H9 (cell line): Measurements from ENCODE around the gene CDH23. TPM values are rescaled to one million over a fixed set of nuclear protein-coding genes. Genes with fewer than 3 reads are reported as not detected.

Source experiments
- DNase-seq: peaks from one replicate; pipeline ENCODE4 v3.0.0-alpha.2; 2017
- H2AFZ ChIP-seq: one replicate; pipeline ENCODE4 v1.6.1; 2013; ENCODE audit warnings: mild to moderate bottlenecking, low read length, control low read depth, moderate library complexity
- H2AK5ac ChIP-seq: 2 replicates; pipeline ENCODE4 v1.6.1; 2013; ENCODE audit warnings: low read length, control low read depth, mixed read lengths; ENCODE audit not compliant: insufficient read length
- H2BK120ac ChIP-seq: one replicate; pipeline ENCODE4 v1.6.1; 2013; ENCODE audit warnings: low read depth, mild to moderate bottlenecking, low read length, control low read depth, inconsistent platforms; ENCODE audit not compliant: poor library complexity, severe bottlenecking
- H2BK12ac ChIP-seq: 2 replicates; pipeline ENCODE4 v1.6.1; 2013; ENCODE audit warnings: low read length, control low read depth, mixed read lengths, low read depth; ENCODE audit not compliant: insufficient read length
- H2BK15ac ChIP-seq: 2 replicates; pipeline ENCODE4 v1.6.1; 2013; ENCODE audit warnings: low read depth, low read length, control low read depth
- H2BK20ac ChIP-seq: one replicate; pipeline ENCODE4 v1.6.1; 2013; ENCODE audit warnings: low read depth, mild to moderate bottlenecking, low read length, control low read depth, inconsistent platforms; ENCODE audit not compliant: poor library complexity, severe bottlenecking
- H2BK5ac ChIP-seq: 2 replicates; pipeline ENCODE4 v1.6.1; 2013; ENCODE audit warnings: low read length, control low read depth, mixed read lengths; ENCODE audit not compliant: insufficient read length
- H3K14ac ChIP-seq: 2 replicates; pipeline ENCODE4 v1.6.1; 2013; ENCODE audit warnings: low read length, control low read depth; ENCODE audit not compliant: insufficient read depth
- H3K18ac ChIP-seq: 2 replicates; pipeline ENCODE4 v1.6.1; 2013; ENCODE audit warnings: low read depth, mild to moderate bottlenecking, mixed read lengths, low read length, control low read depth; ENCODE audit not compliant: insufficient read length
- H3K23ac ChIP-seq: 2 replicates; pipeline ENCODE4 v1.6.1; 2013; ENCODE audit warnings: low read length, control low read depth, mixed read lengths, low read depth; ENCODE audit not compliant: insufficient read length
- H3K23me2 ChIP-seq: 2 replicates; pipeline ENCODE4 v1.6.1; 2013; ENCODE audit warnings: low read depth, mild to moderate bottlenecking, mixed read lengths, low read length, control low read depth; ENCODE audit not compliant: insufficient read length, poor library complexity, severe bottlenecking
- H3K27ac ChIP-seq: 2 replicates; pipeline ENCODE4 v1.5.1; 2013; ENCODE audit warnings: low read length, control low read depth, mixed read lengths, low read depth; ENCODE audit not compliant: insufficient read length
- H3K27me3 ChIP-seq: 2 replicates; pipeline ENCODE4 v1.6.1; 2013; ENCODE audit warnings: low read length, control low read depth, inconsistent platforms; ENCODE audit not compliant: insufficient read depth
- H3K4ac ChIP-seq: 2 replicates; pipeline ENCODE4 v1.6.1; 2013; ENCODE audit warnings: low read depth, mild to moderate bottlenecking, control low read depth, inconsistent platforms, low read length, moderate library complexity
- H3K4me1 ChIP-seq: 2 replicates; pipeline ENCODE4 v1.6.1; 2013; ENCODE audit warnings: low read length, control low read depth, inconsistent platforms; ENCODE audit not compliant: insufficient read depth
- H3K4me2 ChIP-seq: 2 replicates; pipeline ENCODE4 v1.6.1; 2013; ENCODE audit warnings: low read length, control low read depth, mixed read lengths; ENCODE audit not compliant: insufficient read length, insufficient read depth
- H3K56ac ChIP-seq: 2 replicates; pipeline ENCODE4 v1.6.1; 2013; ENCODE audit warnings: low read depth, mild to moderate bottlenecking, mixed read lengths, low read length, control low read depth; ENCODE audit not compliant: insufficient read length
- H3K79me1 ChIP-seq: 2 replicates; pipeline ENCODE4 v1.6.1; 2013; ENCODE audit warnings: low read depth, mild to moderate bottlenecking, moderate library complexity, low read length, control low read depth, inconsistent platforms; ENCODE audit not compliant: insufficient read depth, poor library complexity, severe bottlenecking
- H3K79me2 ChIP-seq: 2 replicates; pipeline ENCODE4 v1.6.1; 2013; ENCODE audit warnings: low read length, control low read depth, inconsistent platforms; ENCODE audit not compliant: insufficient read depth
- H3K9ac ChIP-seq: 2 replicates; pipeline ENCODE4 v1.6.1; 2013; ENCODE audit warnings: low read length, control low read depth, mixed read lengths; ENCODE audit not compliant: insufficient read length; ENCODE audit errors: extremely low read depth
- H3K9me3 ChIP-seq: one replicate; pipeline ENCODE4 v1.6.1; 2013; ENCODE audit warnings: low read depth, low read length, inconsistent platforms; ENCODE audit not compliant: control insufficient read depth
- H3T11ph ChIP-seq: one replicate; pipeline ENCODE4 v1.6.1; 2013; ENCODE audit warnings: mild to moderate bottlenecking, low read length, control low read depth, inconsistent platforms
- H4K20me1 ChIP-seq: one replicate; pipeline ENCODE4 v1.6.1; 2013; ENCODE audit not compliant: control insufficient read depth, insufficient read length, insufficient read depth
- H4K5ac ChIP-seq: 2 replicates; pipeline ENCODE4 v1.6.1; 2013; ENCODE audit warnings: low read depth, mild to moderate bottlenecking, mixed read lengths, low read length, control low read depth; ENCODE audit not compliant: insufficient read length
- H4K8ac ChIP-seq: replicated peaks from 2 replicates; pipeline ENCODE4 v1.6.1; 2013; ENCODE audit warnings: low read length, control low read depth, mixed read lengths, low read depth; ENCODE audit not compliant: insufficient read length
- H4K91ac ChIP-seq: 2 replicates; pipeline ENCODE4 v1.6.1; 2013; ENCODE audit warnings: low read depth, mild to moderate bottlenecking, moderate library complexity, mixed read lengths, low read length, control low read depth; ENCODE audit not compliant: insufficient read length
- H3K27ac Mint-ChIP-seq, 3 experiments: 2 replicates in 2 of 3; 3 replicates in 1 of 3; pipeline ENCODE4 v1.8.0; 2020 to 2021; ENCODE audit warnings: mixed read lengths in 3 of 3, mild to moderate bottlenecking in 1 of 3, moderate library complexity in 1 of 3
- H3K27me3 Mint-ChIP-seq: 2 replicates; pipeline ENCODE4 v1.8.0; 2021; ENCODE audit warnings: low read depth, mild to moderate bottlenecking, moderate library complexity, mixed read lengths
- H3K36me3 Mint-ChIP-seq, 3 experiments: 2 replicates in 2 of 3; 3 replicates in 1 of 3; pipeline ENCODE4 v1.8.0; 2020 to 2021; ENCODE audit warnings: low read depth in 3 of 3, mixed read lengths in 3 of 3; ENCODE audit not compliant: insufficient read depth in 1 of 3
- H3K4me1 Mint-ChIP-seq, 2 experiments: 2 replicates each; pipeline ENCODE4 v1.8.0; 2020; ENCODE audit warnings: mixed read lengths in 2 of 2
- H3K4me3 Mint-ChIP-seq, 2 experiments: 2 replicates in 1 of 2; 3 replicates in 1 of 2; pipeline ENCODE4 v1.8.0; 2020 to 2021; ENCODE audit warnings: mild to moderate bottlenecking in 2 of 2, mixed read lengths in 2 of 2, moderate library complexity in 1 of 2
- H3K9me3 Mint-ChIP-seq, 2 experiments: 2 replicates in 1 of 2; 3 replicates in 1 of 2; pipeline ENCODE4 v1.8.0; 2020; ENCODE audit warnings: mild to moderate bottlenecking in 2 of 2, mixed read lengths in 2 of 2, moderate library complexity in 1 of 2
- WGBS: extraction: QIAGEN DNeasy Blood & Tissue Kit; methylation state at CpG from one replicate; pipeline ENCODE4 v1.1.7; 2013; ENCODE audit warnings: missing lambda C conversion rate, low lambda C conversion rate, mixed read lengths; ENCODE audit not compliant: insufficient read length; ENCODE audit errors: extremely low coverage; 5-methylcytosine and 5-hydroxymethylcytosine counted together
- total RNA-seq: library from RNA; stranded (reverse); gene quantifications from 2 replicates; pipeline ENCODE4 v1.2.1, GENCODE V29; 2021
- TF ChIP-seq, protein P1 (sequence below): fragments of 200-600 bp; sonication (generic); conservative IDR thresholded peaks from 3 replicates; pipeline ENCODE4 v1.8.0; 2021; ENCODE audit warnings: antibody characterized with exemption, mild to moderate bottlenecking

CDH23 gene
- total RNA-seq, 1 experiment from 2014 or later: 2.1 TPM

- no peak overlapping the region for H3K56ac ChIP-seq
- H3K14ac ChIP-seq: no peak overlapping the region
- no peak overlapping the region for H3K27ac ChIP-seq
- H3K27me3 Mint-ChIP-seq: peaks cover 14% of the 10 kb centered on the region
- H3K4me1 ChIP-seq: no peaks in the 10 kb centered on the region
- H3K27ac Mint-ChIP-seq: no peak overlapping the region
- H3T11ph ChIP-seq: no peak overlapping the region
- H2BK12ac ChIP-seq: no peak overlapping the region
- H3K9me3 ChIP-seq: no peaks in the 10 kb centered on the region
- no CpG with 5 or more reads among the region's 8 CpGs for WGBS
- no peaks in the 10 kb centered on the region for H3K36me3 Mint-ChIP-seq
- H3K23ac ChIP-seq: no peak overlapping the region
- no peak for DNase-seq
- TF ChIP-seq, protein P1, sequence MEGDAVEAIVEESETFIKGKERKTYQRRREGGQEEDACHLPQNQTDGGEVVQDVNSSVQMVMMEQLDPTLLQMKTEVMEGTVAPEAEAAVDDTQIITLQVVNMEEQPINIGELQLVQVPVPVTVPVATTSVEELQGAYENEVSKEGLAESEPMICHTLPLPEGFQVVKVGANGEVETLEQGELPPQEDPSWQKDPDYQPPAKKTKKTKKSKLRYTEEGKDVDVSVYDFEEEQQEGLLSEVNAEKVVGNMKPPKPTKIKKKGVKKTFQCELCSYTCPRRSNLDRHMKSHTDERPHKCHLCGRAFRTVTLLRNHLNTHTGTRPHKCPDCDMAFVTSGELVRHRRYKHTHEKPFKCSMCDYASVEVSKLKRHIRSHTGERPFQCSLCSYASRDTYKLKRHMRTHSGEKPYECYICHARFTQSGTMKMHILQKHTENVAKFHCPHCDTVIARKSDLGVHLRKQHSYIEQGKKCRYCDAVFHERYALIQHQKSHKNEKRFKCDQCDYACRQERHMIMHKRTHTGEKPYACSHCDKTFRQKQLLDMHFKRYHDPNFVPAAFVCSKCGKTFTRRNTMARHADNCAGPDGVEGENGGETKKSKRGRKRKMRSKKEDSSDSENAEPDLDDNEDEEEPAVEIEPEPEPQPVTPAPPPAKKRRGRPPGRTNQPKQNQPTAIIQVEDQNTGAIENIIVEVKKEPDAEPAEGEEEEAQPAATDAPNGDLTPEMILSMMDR: no peak
- no peaks in the 10 kb centered on the region for H3K79me2 ChIP-seq
- no peak overlapping the region for H2BK20ac ChIP-seq
- no peak overlapping the region for H4K91ac ChIP-seq
- H3K23me2 ChIP-seq: no peaks in the 10 kb centered on the region
- H3K4me3 Mint-ChIP-seq: no peak overlapping the region
- no peak overlapping the region for H2BK15ac ChIP-seq
- no peaks in the 10 kb centered on the region for H4K20me1 ChIP-seq
- H3K27me3 ChIP-seq: no peaks in the 10 kb centered on the region
- H2AFZ ChIP-seq: no peak overlapping the region
- no peaks in the 10 kb centered on the region for H3K4me1 Mint-ChIP-seq
- H3K18ac ChIP-seq: no peak overlapping the region
- H2BK5ac ChIP-seq: no peak overlapping the region
- H3K4ac ChIP-seq: no peak overlapping the region
- no peak overlapping the region for H3K4me2 ChIP-seq
- H3K79me1 ChIP-seq: no peaks in the 10 kb centered on the region
- no peaks in the 10 kb centered on the region; a peak in 1 of 5 replicates for H3K9me3 Mint-ChIP-seq
- no peak overlapping the region for H3K9ac ChIP-seq
- H2AK5ac ChIP-seq: no peak overlapping the region
- H4K8ac ChIP-seq: no peak overlapping the region
- no peak overlapping the region for H4K5ac ChIP-seq
- no peak overlapping the region for H2BK120ac ChIP-seq
Observed at GRCh38 chr10:71788954-71789353, 392.2 kb downstream of the CDH23 start.
